GM19395 (cell line): ENCODE measurements around the gene CD48.

Experiments used
- ATAC-seq: cut with Tn5 transposase; IDR thresholded peaks from one replicate; pipeline ENCODE4 v1.9.1; 2021; ENCODE audit warnings: mild to moderate bottlenecking, moderate library complexity; ENCODE audit not compliant: unreplicated experiment

Gene CD48

DNA sequence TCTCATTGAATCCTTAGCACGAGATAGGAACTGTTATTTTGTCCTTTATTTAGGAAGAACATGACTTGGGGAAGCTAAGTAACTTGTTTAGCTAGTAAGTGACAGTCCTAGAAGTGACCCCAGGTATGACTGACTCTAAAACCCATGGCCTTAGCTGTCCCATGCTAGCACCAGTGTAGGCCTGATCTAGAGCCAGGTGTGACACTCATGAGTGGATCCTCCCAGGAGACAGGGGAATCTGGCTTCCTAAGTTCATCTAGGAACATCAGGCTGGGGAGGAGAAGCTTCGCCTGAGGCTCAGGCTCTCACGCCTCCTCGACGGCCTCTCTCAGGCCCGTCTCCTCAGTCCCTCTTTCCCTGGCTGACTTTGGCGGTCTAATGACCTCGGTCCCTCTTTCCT lies 31.2 kb downstream of the CD48 start:
- no peak for ATAC-seq

DNA sequence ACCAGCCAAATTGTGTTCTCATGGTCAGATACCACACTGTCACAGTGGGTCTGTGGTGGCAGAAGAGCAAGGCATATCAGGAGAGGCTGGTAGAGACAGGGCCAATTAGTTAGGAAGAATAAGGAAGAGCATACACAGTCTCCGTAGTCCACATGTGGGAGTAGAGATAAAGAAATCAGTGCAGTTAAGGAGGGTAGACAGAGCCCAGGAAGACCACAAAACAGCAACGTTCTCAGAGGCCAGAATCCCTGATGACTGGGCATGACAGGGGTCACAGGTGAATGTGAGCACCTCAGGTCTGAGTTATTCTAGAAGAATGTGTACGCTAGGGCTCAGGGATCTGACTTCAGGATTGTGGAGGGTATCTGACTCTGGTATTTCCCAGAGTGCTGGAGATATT lies 31.7 kb downstream of the CD48 start:
- ATAC-seq, result no peak

DNA sequence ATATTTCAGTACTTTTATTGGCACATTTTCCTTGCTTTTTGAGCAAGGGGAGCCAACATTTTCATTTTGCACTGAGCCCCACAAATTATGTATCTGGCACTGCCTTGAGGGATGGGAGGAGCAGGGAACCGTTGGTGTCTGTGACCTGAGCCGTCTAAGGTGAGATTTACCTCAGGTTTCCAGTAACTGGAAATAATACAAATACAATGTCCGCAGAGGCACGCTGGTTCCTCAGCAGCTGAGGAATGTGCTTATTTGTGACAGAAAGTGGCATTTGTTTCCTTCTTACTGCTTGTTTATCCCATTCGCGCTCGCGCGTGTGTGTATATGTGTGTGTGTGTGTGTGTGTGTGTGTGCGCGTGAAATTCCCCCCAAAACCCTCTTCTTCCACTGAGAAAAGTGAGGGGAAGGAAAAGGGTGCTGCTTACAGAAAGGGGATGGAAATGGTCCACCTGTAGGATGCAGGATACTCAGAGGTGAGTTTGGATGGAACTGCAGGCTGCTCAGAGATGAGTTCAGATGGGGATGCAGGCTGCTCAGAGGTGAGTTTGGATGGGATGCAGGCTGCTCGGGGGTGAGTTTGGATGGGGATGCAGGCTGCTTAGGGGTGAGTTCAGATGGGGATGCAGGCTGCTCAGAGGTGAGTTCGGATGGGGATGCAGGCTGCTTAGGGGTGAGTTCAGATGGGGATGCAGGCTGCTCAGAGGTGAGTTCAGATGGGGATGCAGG lies 34.6 kb downstream of the CD48 start:
- ATAC-seq, result no peak

DNA sequence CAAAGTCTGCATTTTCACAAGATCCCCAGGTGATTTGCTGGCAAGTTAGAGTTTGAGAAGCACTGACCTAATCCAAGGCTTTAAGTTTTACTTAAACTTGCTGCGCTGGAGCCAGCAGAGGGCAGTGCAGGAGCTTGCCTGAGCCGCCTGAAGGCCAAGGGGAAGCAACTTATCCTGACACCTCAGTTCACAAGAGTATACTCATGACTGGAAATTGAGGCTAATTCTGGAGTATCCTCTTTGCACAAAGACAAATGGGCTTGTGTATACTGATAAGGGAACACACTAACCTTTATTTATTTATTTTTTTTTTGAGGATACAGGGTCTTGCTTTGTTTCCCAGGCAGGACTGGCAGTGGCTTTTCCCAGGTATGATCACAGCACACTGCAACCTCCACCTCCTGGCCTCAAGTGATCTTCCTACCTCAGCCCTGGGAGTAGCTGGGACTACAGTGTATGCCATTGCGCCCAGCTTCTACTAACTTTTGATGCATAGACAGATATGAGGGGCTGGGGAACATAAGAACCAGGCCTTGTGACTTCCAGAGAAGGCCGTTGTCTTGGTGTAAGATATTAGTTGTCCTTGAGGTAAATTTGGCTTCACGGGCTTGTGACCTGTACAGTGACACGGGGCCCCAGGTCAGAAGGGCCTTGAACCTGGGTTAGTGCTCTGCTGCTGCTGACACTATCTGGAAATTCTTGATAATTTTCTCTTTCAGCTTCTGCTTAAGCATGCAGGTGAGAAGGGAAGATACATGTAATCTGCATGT lies 35.8 kb downstream of the CD48 start:
- peak; percentile 74 for ATAC-seq

DNA sequence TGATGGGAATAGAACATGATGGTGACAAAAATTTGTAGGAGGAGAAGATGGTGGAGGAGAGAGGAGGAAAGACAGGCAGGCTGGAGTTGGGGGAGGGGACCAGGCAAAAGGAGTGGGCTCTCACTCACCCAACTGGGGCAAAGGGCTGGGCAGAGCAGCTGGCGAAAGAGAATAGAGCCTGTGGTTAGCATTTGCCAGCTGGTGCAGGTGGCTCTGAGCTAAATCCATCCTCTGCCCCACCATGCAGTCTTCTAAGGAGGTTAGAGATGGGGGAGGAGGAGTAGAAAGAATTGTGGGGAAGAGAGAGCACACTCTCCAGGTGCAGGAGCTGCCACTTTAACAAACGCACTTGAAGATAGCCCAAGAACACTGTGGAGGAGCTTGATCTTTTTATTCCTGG lies 37.2 kb downstream of the CD48 start:
- no peak for ATAC-seq

DNA sequence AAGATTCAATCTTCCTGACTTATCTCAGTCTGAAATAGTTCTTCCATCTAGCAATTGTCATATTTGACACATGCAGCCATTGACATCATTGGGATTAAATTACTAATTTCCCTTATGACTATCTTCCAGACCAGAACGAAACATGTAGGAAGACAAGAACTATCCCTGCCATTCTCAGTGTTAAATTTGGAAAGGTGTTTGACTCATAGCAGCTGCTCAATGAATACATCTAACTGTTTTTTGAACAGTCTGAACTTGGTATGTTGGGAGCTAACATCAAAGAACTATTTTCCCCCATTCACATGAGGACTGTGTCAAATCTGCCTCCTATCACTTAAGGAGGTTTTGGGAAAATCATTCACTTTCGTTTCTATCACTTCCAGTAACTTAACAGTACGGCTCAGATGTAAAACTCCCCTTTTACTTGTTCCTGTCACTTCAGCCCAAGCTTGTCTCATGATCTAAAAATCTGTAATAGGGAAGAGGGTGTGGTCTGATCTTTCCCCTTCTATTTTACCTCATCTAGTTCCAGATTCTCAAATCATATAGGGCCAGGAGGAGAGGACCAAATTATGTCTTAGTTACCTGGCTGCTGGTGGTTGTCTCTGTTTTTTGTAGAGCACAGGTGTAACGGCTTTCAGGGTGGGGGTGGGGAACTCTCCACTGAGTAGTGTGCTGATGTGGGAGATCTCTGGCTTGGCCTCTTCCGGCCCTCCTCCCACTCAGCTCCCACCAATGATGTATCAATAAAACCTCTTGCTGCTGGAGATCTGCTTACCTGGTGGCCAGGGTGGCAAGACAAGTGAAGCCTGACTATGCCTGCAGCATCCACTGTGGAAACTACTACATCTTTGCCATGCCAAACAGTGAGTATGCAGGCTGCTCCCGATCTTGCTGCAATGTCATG lies 38.6 kb downstream of the CD48 start:
- ATAC-seq, result no peak

DNA sequence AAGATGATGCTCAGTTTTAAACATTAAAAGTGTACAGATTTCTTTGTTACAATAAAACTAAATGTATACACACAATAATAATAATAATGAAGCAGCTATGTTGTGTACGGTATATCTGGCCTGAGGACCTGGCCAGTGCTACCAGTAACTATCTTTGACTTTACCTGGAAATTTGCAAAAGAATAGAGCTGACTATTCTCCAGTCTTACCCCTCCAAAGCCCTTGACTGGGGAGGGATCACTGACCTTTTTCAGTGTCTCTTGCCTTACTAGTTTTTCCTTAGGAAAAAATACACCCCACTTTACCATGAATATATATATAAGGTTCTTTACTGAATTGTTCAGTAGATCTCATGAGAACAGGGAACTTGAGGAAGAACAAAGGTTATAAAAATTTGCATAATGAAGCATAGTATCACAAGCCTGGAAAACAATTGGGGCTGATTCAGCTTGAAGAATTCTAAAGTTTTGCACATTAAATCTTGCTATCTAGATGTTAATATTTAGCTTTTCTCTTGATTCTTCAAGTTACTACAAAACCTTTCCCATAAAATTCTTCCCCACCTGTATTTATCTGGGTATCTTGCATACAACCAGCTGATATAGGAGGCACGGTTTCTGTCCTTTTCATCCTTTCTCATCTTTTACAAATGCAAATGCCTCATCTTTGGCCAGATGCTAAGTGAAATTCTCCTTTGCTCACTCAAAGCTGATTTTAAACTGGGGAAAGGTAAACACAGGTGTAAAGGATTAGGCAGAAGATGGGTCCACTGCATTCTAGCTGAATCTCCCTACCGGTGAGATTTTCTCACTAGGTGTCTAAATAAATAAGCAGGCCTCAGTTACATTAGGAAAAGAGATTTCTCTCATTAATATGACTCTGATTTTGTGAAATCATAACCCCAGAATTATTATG lies 39.8 kb downstream of the CD48 start:
- no peak for ATAC-seq

DNA sequence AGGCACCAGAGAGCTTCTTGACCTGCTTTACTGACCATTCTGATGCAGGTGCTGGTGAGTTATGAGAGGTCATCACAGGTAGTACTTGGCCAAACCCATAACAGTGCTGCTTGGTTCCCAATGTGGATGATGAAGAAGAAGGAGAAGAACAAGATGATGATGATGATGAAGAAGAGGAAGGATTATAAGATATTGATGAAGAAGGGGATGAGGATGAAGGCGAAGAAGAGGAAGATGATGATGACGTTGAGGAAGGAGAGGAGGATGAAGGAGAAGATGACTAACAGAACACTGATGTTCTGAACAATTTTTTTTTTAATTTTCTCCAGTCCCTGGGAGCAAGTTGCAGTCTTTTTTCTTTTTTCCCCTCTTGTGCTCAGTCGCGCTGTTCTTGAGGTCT lies 40.9 kb downstream of the CD48 start:
- ATAC-seq, result no peak

DNA sequence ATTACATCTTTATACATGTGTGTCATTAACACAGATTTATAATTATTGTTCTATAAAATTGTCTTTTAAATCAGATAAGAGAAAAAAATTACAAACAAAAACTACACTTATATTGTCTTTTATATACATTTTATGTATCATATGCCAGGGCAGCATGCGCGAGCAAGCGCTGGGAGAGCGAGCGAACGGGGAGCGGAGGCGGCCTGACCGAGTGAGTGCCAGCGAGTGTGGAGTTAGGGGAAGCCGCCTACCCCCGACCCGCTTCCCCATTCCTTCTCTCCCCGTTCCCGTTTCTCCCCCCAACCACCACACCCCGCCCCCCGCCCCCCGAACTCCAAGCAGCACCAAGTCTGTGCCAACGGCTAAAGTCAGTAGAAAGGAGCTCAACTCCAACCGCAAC lies 41.8 kb downstream of the CD48 start:
- no peak for ATAC-seq

DNA sequence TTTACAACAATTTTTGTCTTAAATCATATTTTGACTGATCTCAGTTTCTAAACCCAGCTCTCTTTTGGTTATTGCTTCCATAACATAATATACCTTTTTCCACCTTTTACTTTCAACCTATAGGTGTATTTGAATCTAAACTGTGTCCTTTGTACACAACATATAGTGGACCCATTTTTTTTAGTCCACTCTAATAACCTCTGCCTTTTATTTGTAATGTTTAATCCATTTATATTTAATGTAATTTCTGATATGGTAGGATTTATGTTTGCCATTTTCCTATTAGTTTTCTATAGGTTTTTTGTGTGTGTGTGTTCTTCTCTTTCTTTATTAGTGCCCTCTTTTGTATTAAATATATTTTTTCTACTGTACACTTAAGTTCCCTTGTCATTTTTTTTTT lies 42.3 kb downstream of the CD48 start:
- no peak for ATAC-seq

DNA sequence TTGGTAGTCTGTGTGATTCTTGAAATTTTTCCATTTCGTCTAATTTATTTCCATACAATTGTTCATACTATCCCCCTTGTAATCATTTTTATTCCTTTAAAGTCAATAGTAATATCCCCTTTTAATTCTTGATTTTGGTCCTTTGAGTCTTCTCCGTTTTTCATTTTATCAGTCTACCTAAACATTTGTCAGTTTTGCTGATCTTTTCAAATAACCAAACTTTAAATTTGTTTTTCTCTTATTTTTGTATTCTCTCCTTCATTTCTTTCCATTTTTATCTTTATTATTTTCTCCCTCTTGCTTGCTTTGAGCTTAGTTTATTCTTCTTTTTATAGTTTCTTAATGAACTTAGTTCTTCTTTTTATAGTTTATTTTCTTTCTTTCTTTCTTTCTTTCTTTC lies 43.7 kb downstream of the CD48 start:
- no peak for ATAC-seq

DNA sequence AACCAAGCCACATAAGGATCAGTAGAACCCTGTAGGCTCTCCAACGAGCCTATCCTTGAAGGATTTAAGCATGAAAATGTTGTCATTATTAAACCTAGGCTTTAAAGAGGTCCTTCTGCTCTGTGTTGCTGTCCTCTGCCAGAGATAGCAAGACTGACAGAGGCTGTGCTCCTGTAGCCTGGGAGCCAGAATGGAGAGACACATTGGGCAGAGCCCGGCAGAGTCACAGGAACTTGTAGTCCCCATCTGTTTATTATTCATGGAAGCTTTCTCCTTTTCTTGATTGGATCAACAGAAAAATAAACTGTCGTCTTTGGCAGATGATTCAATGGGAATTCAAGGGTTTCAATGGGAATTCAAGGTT lies 45.6 kb downstream of the CD48 start:
- ATAC-seq, result no peak

DNA sequence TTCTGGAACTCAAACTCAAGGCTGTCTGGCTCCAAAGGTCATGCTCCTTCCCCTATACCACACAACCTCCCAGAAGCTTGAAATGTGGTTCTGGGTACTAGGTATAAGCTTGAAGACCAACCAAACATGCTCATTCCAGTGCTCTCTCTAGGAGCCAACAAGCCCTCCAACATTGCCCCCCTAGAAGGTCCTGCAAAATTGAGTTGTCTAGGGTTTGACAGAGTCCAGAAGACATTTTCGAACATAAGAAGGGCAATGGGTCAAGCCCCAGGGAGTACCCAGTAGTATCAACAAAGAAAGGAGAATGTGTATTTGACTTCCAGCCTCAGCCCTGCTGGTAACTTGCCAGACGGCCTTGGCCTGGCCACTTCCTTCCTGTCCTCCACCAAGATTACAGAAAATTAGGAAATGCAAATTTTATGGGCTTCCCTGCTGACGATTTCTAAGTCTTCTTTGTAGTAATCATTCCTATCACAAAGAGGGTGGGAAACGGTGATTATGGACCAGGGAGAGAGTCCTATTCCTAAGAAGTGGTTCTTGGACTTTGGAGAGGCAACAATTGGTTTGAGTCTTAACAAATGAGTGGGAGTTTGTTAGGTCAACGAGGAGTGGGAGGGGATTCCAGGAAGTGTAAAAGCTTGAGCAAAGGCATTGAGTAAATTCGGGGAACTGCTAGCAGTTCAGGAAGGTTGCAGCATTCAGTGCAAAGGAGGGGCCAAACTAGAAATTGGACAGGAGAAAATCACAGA lies 46.1 kb downstream of the CD48 start:
- ATAC-seq, result no peak

DNA sequence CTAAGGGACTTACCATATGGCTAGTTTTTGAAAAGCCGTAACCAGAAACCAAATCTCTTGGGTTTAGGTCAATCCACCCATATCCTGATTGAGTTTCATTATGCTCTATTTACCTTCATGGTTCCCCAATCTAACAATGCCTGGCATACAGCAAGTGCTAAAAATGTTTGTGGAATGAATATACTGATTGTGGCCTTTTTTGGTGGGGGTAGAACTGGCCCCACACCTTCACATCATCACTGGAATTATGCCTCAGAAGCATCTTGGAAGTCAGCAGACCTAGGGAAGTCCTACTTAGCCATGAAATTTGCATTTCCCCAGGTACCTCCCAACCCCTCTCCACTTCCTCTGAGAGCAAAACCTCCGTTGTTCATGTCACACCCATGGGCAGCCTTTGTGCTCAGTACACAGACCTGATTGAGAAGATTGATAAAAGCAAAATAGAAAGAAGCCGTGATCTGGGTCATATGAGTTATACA lies 47.0 kb downstream of the CD48 start:
- ATAC-seq, result peak; percentile 86

DNA sequence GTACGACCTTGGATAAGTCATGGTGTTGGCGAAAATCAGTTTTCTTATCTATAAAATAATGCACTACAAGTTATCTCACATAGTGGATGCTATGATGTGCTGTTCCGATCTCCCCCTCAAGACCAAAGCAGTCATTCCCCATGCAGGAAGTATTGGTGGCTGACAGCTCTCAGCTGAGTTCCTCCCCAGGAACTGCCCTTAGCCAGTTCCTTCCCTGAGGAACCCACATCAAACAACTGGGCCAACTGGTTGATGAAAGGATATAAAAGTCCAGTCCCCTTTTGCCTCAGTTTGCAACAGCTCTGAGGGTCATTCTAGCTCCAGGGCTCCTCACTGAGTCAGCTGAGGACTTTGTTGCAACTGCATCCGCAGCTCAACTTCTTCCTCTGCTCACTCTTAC lies 48.7 kb downstream of the CD48 start:
- ATAC-seq, result no peak

DNA sequence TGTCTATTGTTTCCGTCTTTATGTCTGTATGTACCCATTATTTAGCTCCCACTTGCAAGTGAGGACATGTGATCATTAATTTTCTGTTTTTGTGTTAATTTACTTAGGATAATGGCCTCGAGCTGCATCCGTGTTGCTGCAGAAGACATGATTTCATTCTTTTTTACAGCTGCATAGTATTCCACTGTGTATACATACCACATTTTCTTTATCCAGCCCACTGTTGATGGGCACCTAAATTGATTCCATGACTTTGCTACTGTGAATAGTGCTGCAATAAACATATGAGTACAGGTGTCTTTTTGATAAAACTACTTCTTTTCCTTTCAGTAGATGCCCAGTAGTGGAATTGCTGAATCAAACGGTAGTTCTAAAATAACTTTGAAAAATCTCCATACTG lies 52.1 kb downstream of the CD48 start:
- ATAC-seq, result no peak

DNA sequence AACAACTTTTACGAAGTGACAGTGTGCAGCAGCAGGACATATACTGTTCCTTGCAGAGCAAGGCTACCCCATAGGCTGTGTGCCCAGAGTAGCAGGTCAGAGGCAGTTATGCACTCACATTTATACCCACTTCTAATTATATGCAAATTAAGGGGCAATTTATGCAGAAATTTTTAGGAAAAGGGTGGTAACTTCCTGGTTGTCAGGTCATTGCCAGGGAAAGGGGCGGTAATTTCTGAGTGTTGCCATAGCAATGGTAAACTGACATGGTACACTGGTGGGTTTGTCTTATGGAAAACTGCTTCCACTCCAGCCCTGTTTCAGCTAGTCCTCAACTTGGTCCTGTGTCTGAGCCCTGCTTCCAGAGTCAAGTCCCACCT lies 52.8 kb downstream of the CD48 start:
- ATAC-seq, result no peak

DNA sequence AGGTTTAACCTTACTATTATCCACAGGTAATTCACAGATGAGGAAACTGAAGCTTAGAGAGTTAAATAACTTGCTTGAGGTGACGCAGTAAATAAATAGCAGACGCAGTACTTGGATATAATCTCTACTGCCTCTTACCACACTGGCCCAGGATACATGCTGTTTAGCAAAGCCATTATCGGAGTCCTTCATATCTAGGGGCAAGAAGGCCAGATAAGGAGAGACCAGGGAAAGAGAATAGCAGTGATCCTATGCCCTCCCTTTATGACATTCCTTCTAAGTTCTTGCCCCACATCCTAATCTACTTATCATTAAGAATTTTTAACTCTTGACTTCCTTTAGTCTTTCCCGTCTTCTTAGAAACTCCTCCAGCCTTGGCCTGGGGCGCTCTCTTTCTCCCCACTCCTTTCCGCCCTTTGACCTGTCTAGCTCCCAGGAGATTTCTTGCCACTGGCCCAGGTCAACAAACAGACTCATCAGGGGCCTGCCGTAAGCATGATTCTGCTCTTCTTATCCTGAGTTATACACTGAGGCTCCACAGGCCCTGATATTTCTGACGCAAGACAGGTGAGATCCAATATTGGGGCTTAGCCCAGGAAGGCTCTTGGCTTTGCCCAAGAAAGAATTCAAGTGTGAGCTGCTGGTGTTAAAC lies 53.3 kb downstream of the CD48 start:
- no peak for ATAC-seq

DNA sequence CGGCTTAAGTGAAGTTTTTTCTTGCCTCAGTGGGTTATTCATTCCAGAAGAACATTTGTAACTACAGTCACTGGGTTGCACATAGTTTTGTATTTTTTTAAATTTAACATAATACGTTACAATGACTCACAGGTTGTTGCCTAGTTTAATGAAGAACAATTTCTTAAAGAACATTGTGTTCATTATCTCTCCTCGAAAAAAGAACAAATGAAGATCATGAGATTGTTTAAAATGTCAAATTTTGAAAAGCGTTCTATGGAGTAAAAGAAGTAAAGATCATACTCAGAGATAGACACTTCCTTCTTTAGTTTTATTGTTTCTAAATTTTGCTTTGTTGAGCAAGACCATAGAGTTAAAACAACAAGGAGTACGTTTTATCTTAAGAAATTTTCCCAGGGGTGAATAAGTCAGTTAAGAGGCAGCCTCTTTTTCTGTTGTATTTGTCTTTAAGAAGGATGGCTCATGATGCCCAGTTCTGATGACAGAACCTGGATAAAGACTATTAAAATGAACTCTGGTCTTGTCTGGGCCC lies 54.3 kb downstream of the CD48 start:
- no peak for ATAC-seq
